ENCODE measurements around the gene NFIX.

DNA sequence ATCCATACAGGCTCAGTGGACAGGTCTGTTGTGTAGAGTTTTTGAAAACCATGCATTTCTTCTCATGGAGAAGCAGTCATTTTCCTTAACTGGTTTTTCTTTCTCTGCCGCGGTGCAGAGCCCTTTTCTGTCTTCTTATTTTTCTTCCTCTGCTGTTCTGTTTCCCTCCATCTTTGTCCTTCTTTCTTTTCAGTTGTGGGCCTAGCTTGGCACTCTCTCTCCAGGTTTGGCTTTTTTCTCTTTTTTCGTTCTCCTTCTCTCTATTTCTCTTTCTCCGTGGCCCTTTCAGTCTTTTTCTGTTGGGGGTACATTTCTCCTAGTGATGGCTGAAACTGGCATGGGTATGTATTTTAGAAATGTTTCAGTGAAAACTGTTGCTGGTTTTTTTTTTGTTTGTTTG lies 24.1 kb downstream of the NFIX start:
- TF ChIP-seq POLR2AphosphoS5 (IDR thresholded peaks at IDR 0.05; ENCODE audit: low read depth) (no peak), EZH2 (IDR thresholded peaks at IDR 0.05; ENCODE audit: low read depth, unreplicated experiment) (peak; percentile 66), NANOG (IDR thresholded peaks at IDR 0.05; ENCODE audit: borderline replicate concordance) (no peak)
- TF ChIP-seq, protein P1, sequence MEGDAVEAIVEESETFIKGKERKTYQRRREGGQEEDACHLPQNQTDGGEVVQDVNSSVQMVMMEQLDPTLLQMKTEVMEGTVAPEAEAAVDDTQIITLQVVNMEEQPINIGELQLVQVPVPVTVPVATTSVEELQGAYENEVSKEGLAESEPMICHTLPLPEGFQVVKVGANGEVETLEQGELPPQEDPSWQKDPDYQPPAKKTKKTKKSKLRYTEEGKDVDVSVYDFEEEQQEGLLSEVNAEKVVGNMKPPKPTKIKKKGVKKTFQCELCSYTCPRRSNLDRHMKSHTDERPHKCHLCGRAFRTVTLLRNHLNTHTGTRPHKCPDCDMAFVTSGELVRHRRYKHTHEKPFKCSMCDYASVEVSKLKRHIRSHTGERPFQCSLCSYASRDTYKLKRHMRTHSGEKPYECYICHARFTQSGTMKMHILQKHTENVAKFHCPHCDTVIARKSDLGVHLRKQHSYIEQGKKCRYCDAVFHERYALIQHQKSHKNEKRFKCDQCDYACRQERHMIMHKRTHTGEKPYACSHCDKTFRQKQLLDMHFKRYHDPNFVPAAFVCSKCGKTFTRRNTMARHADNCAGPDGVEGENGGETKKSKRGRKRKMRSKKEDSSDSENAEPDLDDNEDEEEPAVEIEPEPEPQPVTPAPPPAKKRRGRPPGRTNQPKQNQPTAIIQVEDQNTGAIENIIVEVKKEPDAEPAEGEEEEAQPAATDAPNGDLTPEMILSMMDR (conservative IDR thresholded peaks at IDR 0.05; ENCODE audit: low read depth in 2 of 2), result no peak

Measured in GM23338 (cell line).